HG02571 (cell line): ENCODE results near the gene F11.
"Not testable (repeated sequence)": the region's sequence is repeated elsewhere in the genome, so short reads cannot be mapped to it uniquely, and the experiment has no call there.

Source experiments
- ATAC-seq: cut with Tn5 transposase; IDR thresholded peaks from one replicate; pipeline ENCODE4 v1.9.1; 2021; ENCODE audit warnings: mild to moderate bottlenecking, moderate library complexity; ENCODE audit not compliant: unreplicated experiment

The F11 gene

DNA sequence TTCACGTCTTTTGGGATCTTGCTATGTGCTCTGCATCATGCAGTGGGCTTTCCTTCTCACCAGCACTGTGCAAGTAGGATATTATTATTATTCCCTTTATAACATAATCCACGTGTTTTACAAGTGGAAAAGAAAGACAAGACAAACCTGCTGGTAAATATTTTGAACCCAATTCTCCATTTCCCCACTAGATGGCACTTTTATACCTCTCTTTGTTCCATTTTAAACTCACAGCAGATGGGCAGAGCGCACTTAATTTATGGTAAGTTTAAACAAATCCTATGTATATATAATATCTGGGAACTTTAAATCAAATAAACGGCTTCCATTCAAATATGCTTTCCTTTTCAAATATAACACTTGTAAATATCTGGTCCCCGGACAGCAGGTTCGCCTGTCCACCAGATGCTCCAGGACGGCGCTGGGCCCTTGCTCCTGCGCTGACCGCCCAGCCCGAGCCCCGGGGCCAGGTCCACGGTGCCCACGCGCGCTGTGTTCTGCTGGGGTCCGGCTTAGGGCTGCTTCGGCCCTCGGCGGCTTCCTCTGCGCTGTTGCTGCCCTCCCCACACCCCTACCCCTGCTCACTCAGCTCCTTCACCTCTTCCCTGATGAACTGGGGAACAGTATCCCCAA lies 31.1 kb downstream of the F11 start:
- no peak for ATAC-seq

DNA sequence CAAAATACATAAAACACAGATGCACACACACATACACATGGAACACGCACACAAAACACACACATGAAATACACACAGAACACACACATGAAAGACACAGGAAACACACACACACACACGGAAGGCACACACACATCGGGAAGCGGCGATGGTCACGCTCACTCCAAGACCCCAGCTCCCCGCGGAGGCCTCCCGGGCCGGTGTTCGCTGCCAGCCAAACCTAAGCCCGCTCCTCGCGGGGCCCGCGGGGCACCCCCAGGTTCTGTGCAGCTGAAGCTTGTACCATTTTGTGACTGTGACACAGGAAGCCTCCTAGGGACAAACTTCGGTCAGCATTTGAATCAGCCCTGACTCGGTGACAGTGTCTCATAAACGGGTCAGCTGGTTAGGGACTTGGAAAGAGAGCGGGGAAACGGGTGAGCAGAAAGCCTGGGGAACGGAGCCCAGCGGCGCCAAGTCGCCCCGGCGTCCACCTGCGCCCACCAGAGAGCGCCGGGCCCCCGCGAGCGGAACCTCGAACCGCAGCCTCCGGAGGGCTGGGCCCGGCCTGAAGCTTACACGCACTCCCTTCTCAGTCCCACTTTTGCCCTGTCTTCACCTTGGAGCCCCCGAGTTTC lies 32.1 kb downstream of the F11 start:
- no peak for ATAC-seq

DNA sequence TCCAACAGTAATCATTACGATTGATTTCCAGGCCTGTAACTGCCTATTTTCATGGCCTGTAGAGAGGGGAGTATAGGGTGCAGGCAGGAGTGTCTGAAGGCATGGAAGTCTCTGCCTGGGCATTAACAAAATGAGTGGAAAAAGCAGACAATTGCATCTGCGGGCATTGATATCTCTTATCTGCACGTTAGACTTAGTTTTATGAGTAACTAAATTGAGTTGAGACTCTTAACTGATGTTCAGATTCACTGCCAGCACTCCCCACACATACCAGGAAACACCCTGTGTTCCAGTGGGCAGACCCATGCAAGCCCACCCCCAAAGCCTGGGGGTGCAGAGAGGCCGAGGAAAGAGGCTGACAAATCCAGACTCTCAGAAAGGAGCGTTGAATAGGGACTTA lies 33.3 kb downstream of the F11 start:
- ATAC-seq = no peak

DNA sequence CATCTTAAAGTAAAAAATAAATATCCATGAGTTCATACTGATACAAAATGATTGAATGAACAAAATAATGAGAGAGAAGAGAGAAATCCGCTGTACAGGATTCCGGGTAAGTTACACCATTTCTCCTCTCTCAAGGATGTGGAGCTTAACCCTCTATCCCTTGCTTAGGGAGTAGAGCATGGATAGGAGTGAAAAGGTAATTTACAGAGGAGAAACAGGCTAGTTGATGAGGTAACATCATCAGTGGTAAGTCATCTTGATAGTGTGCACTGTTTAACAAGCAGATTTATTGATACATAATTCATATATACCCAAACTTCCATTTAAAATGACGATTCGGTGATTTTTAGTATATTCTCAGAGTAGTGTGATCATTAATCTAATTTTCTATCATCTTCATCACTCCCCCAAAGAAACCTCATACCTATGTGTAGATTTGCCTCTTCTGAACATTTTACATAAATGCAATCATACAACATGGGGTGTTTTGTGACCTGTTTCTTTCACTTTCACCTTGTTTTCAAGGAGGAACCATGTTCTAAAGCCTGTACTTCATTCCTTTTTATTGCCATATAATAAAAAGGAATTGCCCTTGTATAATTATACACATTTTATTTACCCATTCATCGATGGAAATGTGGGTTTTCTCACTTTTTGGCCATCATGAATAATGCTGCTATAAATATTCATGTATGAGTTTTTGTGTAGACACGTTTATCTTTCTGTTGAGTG lies 34.8 kb downstream of the F11 start:
- ATAC-seq = no peak

DNA sequence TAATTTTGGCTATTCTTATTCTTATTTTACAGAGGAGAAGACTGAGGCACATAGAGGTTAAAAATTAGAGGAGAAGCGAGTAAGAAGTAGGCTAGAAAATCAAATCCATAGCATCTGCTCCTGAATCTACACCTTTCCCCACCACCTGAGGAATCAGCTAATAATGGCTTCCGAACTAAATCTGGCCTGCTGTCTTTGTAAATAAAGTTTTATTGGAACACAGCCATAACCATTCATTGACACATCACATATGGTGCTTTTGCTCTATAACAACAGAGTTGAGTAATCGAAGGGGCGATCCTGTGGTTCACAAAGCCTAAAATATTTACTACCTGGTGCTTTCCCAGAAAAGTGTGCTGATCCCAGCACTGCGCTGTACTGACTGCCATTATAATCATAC lies 38.2 kb downstream of the F11 start:
- ATAC-seq = no peak

DNA sequence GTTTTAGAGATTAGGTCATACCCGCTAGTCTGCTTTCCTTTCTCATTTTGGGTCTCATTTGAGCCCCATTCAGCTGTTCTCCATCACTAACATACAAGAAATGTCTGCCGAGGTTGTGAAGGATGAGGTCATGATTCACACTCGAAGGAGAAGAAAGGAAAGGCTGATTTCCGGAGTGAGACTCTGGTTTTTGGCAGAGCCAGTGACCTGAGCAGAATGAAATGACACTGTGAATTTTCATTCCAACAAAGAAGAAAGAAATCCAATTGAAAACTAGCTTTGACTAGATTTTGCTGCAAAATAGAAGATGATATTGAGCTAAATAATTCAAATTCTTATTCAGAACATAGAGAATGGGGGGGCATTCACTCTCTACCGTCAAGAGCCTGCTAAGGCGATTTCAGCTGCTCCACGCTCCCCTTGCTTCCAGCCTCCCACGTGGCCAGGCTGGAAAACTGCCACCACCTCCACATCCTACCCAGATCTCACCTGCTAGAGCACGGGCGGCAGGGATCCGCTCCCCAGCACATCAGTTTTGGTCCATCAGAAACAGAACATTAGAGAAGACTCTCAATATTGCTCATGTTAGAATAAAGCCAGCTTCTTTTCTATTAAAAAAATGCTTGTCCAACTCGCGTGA lies 39.0 kb downstream of the F11 start:
- no peak for ATAC-seq

DNA sequence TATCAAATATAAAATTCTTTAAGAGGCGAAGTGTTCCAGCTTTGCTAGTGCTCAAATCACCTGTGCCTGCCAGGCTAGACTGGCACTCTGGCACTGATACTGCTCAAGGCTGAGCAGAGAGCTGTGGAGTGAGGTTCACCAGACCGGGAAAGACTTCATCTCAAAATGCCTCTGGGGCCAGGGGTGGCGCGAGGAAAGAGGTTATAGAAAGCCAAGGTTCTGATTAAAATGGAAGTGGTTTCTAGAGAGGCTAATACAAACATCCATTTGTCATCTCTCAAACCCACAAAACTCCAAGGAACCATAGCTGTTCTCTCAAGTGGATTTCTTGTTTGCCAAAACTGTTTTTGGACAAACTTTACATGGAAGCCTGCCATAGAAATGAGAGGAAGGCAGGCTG lies 41.5 kb downstream of the F11 start:
- no peak for ATAC-seq

DNA sequence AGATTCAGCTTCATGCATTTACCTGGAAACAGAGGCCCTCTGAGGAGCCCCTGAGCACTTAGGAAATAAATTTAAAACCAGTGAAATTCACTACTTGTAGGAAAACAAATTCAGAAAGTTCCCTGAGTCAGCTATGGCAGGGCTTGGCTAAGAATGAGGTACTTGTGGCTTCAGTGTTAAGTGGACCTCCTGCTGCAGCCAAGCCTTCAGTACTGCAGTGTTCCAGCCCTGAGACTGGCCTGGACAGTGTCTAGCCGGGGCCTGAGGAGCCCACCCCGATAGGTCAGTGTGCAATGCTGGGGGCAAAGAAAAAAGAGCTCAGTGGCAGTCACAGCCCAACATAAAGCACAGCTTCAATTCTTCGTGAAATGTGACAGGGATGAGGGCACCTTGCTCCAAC lies 41.9 kb downstream of the F11 start:
- no peak for ATAC-seq

DNA sequence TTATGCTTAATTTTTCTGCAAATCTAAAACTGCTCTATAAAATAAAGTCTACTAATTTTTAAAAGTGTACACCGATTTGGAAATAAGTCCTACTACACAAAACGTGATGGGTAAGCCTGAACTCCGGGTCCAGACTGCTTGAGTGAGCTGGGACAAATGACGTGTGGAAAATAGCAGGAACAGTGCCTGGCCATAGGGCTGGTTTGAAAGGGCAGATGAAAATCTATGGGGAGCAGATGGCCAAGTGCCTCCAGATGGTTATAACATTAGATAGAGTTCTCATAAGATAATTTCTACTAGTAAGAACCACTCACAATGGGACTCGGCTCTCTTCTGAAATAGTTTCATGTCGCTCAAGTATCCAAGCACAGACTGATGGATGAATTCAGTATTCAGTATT lies 52.5 kb downstream of the F11 start:
- ATAC-seq = no peak

DNA sequence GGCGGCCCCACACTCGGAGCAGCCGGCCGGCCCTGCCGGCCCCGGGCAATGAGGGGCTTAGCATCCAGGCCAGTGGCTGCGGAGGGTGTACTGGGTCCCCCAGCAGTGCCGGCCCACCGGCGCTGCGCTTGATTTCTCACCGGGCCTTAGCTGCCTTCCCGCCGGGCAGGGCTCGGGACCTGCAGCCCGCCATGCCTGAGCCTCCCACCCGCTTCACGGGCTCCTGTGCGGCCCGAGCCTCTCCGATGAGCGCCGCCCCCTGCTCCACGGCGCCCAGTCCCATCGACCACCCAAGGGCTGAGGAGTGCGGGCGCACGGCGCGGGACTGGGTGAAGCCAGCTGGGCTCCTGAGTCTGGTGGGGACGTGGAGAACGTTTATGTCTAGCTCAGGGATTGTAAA lies 58.7 kb downstream of the F11 start:
- not testable (repeated sequence) for ATAC-seq

DNA sequence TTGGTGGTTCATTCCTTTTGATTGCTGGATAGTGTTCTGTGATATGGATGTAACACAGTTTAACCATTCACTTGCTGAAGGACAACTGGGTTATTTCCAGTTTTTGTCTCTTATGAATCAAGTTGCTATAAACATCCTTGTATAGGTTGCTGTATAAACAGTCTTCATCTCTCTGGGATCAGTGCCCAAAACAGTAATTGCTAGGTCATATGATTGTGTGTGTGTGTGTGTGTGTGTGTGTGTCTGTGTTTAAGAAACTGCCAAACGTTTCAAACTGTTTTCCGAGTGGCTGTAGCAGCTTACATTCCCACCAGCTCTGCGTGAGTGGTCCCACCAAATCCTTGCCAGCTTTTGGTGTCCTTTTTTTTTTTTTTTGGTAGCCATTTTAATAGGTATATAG lies 60.4 kb downstream of the F11 start:
- ATAC-seq = no peak

DNA sequence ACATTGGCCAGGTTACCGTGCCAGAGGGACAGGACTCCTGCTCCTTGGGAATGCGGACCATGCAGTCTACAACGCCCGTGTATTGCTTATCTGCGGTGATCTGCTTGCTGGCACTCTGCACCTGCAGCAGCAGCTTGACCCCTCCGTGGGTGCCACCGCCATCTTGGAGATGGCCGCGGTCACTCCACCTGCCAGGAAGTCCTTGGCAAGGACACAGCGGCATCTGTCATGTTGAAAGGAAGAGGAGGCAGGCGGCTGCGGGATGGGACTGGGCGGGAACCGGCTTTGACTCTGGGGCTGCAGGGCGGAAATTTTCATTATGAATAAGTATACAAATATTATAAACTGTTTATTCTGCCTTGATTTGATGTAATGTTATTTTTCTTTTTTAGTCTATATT lies 63.4 kb downstream of the F11 start:
- ATAC-seq = no peak

DNA sequence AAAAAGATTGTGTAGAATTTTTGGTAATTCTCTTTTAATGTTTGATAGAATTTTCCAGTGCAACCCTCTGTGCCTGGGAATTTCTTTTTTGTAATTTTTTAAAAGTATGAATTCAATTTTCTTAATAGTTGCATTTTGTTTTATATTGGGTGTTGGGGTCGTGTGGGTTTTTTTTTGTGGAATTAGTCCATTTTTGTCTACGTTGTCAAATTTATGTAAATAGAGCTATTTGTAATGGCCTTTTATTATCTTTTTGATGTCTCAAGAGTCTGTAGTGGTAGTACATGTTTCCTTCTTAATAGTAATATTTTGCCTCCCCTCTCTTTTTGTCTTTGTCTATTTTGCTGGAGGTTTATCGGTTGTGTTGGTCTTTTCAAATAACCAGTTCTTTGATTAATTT lies 64.4 kb downstream of the F11 start:
- ATAC-seq = no peak

DNA sequence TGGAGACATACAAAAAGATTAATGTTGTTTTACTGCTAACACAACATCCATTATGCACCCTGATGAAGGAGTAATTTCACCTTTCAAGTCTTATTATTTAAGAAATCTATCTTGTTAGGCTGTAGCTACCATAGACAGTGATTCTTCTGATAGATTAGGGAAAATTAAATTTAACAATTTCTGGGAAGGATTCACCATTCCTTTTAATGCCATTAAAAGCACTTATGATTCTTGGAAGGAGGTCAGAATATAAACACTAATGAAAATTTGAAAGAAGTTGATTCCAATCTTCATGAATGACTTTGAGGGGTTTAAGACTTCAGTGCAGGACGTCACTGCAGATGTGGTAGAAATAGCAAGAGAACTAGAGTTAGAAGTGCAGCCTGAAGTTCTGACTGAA lies 69.8 kb downstream of the F11 start:
- ATAC-seq = no peak
